Measurements from ENCODE around the gene DXO.
A peak's percentile ranks its signal among the peaks of the same experiment; 100 is the strongest.
"Not testable (repeated sequence)": the region's sequence is repeated elsewhere in the genome, so short reads cannot be mapped to it uniquely, and the experiment has no call there.

DXO gene

GRCh38 chr6:31943742-31944141 lies 28.2 kb downstream of the DXO start:
- DNase-seq, result no peak
- intact Hi-C loops (cut with DNase I), result no loop called here

DNA sequence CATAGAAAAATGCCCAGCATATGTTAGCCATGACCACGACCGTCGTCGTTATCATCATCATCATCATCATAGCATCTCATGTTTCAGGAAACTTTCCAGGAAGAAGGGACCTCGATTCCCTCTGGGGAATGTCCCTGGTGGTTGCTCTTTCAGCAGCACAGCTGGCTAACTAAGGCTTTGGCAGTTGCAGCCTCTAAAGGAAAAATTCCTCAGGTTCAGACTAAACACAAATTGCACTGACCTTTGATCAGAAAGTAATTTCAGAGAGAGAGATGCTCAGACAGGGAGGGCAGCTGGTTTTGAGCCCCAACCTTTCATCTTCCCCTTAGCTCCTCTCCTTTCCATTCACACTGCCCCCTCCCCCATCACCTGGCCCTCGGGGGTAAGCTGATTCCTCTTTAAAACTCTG lies 31.7 kb downstream of the DXO start:
- no peak for DNase-seq
- intact Hi-C loops (cut with DNase I), result no loop called here

- DNase-seq, result no peak
- intact Hi-C loops (cut with DNase I), result no loop called here
Observed at GRCh38 chr6:31935823-31936222, 36.1 kb downstream of the DXO start.

DNA sequence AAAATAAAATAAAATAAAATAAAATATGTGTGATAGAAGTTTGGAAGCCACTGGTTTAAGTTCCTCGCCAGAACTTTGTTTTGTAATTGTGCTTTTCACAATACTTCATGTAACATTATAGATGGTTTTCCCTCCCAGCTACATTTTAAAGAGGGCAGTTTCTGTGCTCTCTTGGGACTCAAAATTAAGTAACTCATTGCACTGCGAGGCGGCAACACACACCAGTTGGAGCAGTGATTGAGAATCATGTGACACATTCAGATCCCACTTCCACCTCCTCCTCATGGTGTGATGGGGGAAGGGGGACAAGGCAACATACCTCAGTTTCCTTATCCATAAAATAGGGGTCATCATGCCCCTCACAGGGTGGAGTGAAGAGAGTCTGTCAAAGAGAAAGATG lies 36.9 kb downstream of the DXO start:
- intact Hi-C loops (cut with DNase I), result no loop called here
- DNase-seq, result no peak

DNA sequence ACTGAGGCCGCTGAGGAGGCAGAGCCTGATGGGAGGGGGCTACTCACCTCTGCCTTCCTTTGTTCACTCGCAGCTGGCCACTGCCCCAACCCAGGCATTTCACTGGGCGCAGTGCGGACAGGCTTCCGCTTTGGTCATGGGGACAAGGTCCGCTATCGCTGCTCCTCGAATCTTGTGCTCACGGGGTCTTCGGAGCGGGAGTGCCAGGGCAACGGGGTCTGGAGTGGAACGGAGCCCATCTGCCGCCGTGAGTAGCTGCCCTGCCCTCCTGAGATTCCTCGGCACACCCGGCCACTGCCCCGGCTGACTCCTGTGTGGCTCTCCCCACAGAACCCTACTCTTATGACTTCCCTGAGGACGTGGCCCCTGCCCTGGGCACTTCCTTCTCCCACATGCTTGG lies 38.4 kb downstream of the DXO start:
- intact Hi-C loops (cut with DNase I), result no loop called here
- DNase-seq, result no peak

- intact Hi-C loops (cut with DNase I); DNase-seq: not testable (repeated sequence)
Observed at GRCh38 chr6:31932137-31932536, 39.8 kb downstream of the DXO start.

GRCh38 chr6:31930962-31931361 lies 41.0 kb downstream of the DXO start:
- intact Hi-C loops (cut with DNase I), result no loop called here
- DNase-seq, result no peak

GRCh38 chr6:31928672-31928939 lies 43.3 kb downstream of the DXO start:
- intact Hi-C loops (cut with DNase I), result no loop called here
- DNase-seq, result no peak

DNA sequence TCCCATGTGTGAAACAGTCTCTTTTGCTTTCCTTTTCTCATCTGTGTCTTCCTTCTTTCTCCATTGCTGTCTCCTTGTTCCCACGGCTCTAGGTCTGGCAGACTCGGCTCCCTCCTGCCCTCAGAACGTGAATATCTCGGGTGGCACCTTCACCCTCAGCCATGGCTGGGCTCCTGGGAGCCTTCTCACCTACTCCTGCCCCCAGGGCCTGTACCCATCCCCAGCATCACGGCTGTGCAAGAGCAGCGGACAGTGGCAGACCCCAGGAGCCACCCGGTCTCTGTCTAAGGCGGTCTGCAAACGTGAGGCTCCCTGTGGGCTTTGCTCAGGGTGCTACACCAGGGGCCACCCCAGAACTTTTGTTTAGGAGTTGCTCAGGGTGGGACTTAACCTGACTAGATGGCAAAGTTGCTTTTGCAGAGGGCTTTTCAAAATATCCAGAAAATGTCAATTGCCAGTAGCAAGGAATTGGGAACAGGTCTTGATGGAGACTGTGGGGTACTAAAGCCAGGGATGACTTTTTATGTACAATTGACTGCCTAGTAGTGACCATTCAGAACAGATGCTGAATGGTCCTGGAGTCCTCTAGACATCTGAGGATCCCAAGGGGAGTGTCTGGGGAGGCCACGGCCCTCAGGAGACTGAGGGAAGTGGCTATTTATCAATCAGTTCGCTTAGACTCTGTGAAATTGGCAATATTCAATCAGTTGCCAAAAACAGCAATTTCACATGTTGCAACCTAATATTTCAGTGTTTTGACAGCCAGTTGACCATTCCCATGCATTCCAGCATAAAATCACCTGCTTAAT lies 43.9 kb downstream of the DXO start:
- no peak for DNase-seq
- intact Hi-C loops (cut with DNase I), result no loop called here

DNA sequence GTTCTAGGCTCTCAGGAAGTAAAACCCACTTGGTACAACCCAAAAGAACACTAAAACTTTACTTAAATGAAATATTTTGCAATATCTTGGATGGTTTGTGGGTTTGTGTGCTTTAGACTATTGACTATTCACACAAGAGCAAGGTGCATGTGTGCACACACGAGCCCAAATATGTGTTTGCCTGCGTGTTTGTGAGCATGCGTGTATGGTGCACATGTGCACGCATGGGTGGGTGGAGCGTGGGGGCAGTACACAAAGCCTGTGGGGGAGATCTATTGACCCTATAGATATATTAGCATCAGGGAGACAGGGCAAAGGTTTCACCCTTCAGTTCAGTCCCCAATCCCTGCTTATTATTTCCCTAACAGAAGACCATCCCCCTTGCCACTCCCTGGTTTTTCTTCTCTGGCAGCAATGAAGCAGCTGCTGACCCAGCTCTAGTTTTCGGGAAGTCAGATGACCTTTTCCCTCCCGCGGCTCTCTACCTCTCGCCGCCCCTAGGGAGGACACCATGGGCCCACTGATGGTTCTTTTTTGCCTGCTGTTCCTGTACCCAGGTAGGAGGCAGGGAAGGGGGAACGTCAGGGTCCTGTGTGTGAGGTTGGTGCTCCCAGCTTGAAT lies 44.6 kb downstream of the DXO start, which contains the start of gene C2:
C2 (plus strand) TSS at position 476 of the 621 bp plus-strand sequence; CDS start at position 512, 36 bp downstream.
- intact Hi-C loops (cut with DNase I), result no loop called here
- DNase-seq, result no peak

DNA sequence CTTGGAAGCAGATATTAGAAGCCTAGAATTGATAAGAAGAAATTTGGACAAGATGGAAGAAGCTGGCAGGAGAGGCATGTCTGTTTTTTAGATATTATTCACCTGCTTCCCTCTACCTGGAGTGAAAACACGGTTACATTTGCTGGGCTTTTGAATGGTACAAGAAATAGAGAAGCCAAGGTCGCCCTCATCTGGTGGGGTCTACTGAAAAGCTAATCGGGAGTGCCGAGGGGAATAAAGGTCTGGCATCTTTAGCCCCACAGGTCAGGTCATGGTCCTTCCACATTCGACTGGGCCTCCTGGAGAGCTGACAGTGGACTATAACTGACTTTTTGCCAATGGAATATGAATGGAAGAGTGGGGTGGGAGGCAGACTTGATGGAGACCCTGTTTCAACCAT lies 49.0 kb downstream of the DXO start:
- DNase-seq, result peak in 14 of 42 donors; percentile 10 to 61 (median 23)

GRCh38 chr6:31920811-31921210 lies 51.1 kb downstream of the DXO start:
- intact Hi-C loops (cut with DNase I), result no loop called here
- no peak for DNase-seq

More for the DNA sequence above, 49.0 kb downstream of the DXO start:
- intact Hi-C loops (cut with DNase I), result no loop called here
